Dedifferentiated amniotic fluid mesenchymal stem cell (primary cell): Measurements from ENCODE around the gene SART1.
A peak's percentile ranks its signal among the peaks of the same experiment; 100 is the strongest.
"Not testable (repeated sequence)": the region's sequence is repeated elsewhere in the genome, so short reads cannot be mapped to it uniquely, and the experiment has no call there.

Source experiments
- DNase-seq: peaks from one replicate; pipeline ENCODE4 v3.0.0-alpha.2; 2016; ENCODE audit errors: extremely low spot score

Gene SART1

GRCh38 chr11:65988791-65989592, 27.5 kb downstream of the SART1 start:
- peak; percentile 97 for DNase-seq

- DNase-seq: no peak
Measured at GRCh38 chr11:65992056-65992455, 30.5 kb downstream of the SART1 start.

GRCh38 chr11:65997286-65997685, 35.8 kb downstream of the SART1 start:
- DNase-seq: no peak

GRCh38 chr11:66001942-66002647, 40.6 kb downstream of the SART1 start, which contains the start of the genes BANF1 and EIF1AD:
TSS of gene BANF1 (plus strand) at chr11:66002503. CDS start at chr11:66003251, 748 bp downstream.
TSS of gene EIF1AD (minus strand) at chr11:66002157. CDS start at chr11:66000389, 1,768 bp downstream.
- DNase-seq: peak; percentile 97

GRCh38 chr11:66002648-66003225, 41.2 kb downstream of the SART1 start:
- no peak for DNase-seq

GRCh38 chr11:66003291-66003690, 41.8 kb downstream of the SART1 start:
- no peak for DNase-seq

- DNase-seq: no peak
Measured at GRCh38 chr11:66004186-66004585, 42.7 kb downstream of the SART1 start.

GRCh38 chr11:66006134-66006890, 44.8 kb downstream of the SART1 start:
- DNase-seq: no peak

GRCh38 chr11:66006891-66007176, 45.3 kb downstream of the SART1 start:
- DNase-seq: no peak

- no peak for DNase-seq
Measured at GRCh38 chr11:66007201-66007634, 45.7 kb downstream of the SART1 start.

- no peak for DNase-seq
Measured at GRCh38 chr11:66008095-66008467, 46.5 kb downstream of the SART1 start.

GRCh38 chr11:66008468-66009101, 47.1 kb downstream of the SART1 start:
- no peak for DNase-seq

GRCh38 chr11:66010036-66010435, 48.5 kb downstream of the SART1 start:
- not testable (repeated sequence) for DNase-seq

GRCh38 chr11:66011239-66011784, 49.8 kb downstream of the SART1 start:
- DNase-seq: no peak

GRCh38 chr11:66011785-66012303, 50.3 kb downstream of the SART1 start, which contains the start of gene CST6:
TSS of gene CST6 (plus strand) at chr11:66012008. CDS start at chr11:66012045, 37 bp downstream.
- no peak for DNase-seq

- no peak for DNase-seq
Measured at GRCh38 chr11:66012371-66012945, 50.9 kb downstream of the SART1 start.

GRCh38 chr11:66012946-66013761, 51.6 kb downstream of the SART1 start:
- no peak for DNase-seq

GRCh38 chr11:66013762-66014100, 52.2 kb downstream of the SART1 start:
- no peak for DNase-seq

- DNase-seq: no peak
Measured at GRCh38 chr11:66014804-66015453, 53.4 kb downstream of the SART1 start.
